GM12878 (cell line): ENCODE data around the gene AKAP8. TPM values are rescaled to one million over a fixed set of nuclear protein-coding genes. Genes with fewer than 3 reads are reported as not detected.

Source experiments
- BMI1 ChIP-seq: fragments of 450-650 bp; IDR thresholded peaks from 2 replicates; pipeline ENCODE4 v1.6.1; 2016; ENCODE audit warnings: mild to moderate bottlenecking, moderate library complexity, borderline replicate concordance
- ETV6 ChIP-seq, 2 experiments: fragments of 450-650 bp in 1 of 2; IDR thresholded peaks in 1 of 2; conservative IDR thresholded peaks in 1 of 2; 2 replicates each; pipeline ENCODE4 v1.6.1; 2014; ENCODE audit warnings: antibody characterized with exemption in 1 of 2, borderline replicate concordance in 1 of 2, low read depth in 1 of 2, mild to moderate bottlenecking in 1 of 2, moderate library complexity in 1 of 2
- EZH2 ChIP-seq: IDR thresholded peaks from 2 replicates; pipeline ENCODE4 v1.6.1; 2012; ENCODE audit warnings: low read depth, mild to moderate bottlenecking, control low read depth, inconsistent platforms, low read length, borderline replicate concordance; ENCODE audit not compliant: control insufficient read depth
- FOXK2 ChIP-seq: fragments of 450-650 bp; IDR thresholded peaks from 2 replicates; pipeline ENCODE4 v1.6.1; 2017; ENCODE audit warnings: mild to moderate bottlenecking, moderate library complexity
- HCFC1 ChIP-seq: fragments of 150-350 bp; IDR thresholded peaks from 2 replicates; pipeline ENCODE4 v1.6.1; 2014; ENCODE audit warnings: low read length
- HSF1 ChIP-seq: fragments of 150-350 bp; IDR thresholded peaks from 2 replicates; pipeline ENCODE4 v1.6.1; 2014; ENCODE audit warnings: mild to moderate bottlenecking, low read depth, low read length
- MLLT1 ChIP-seq: fragments of 450-650 bp; IDR thresholded peaks from 2 replicates; pipeline ENCODE4 v1.6.1; 2016; ENCODE audit warnings: mild to moderate bottlenecking
- NFYA ChIP-seq: IDR thresholded peaks from 2 replicates; pipeline ENCODE4 v1.6.1; 2011; ENCODE audit warnings: low read depth, mild to moderate bottlenecking, low read length, improper control_type of control experiment, borderline replicate concordance
- NFYB ChIP-seq: IDR thresholded peaks from 2 replicates; pipeline ENCODE4 v1.6.1; 2011; ENCODE audit warnings: low read depth, mild to moderate bottlenecking, low read length, improper control_type of control experiment, moderate library complexity; ENCODE audit not compliant: insufficient read depth
- NR2C1 ChIP-seq: fragments of 450-650 bp; IDR thresholded peaks from 2 replicates; pipeline ENCODE4 v1.6.1; 2017; ENCODE audit warnings: antibody characterized with exemption, mild to moderate bottlenecking, moderate library complexity
- RB1 ChIP-seq: fragments of 450-650 bp; formaldehyde crosslinking; IDR thresholded peaks from 2 replicates; pipeline ENCODE4 v1.6.1; 2017; ENCODE audit warnings: mild to moderate bottlenecking, borderline replicate concordance
- RUNX3 ChIP-seq: IDR thresholded peaks from 2 replicates; pipeline ENCODE4 v1.6.1; 2012; ENCODE audit warnings: low read length, inconsistent platforms
- SUPT20H ChIP-seq: IDR thresholded peaks from 2 replicates; pipeline ENCODE4 v1.6.1; 2011; ENCODE audit warnings: low read depth, mild to moderate bottlenecking, low read length, moderate library complexity, borderline replicate concordance; ENCODE audit not compliant: control insufficient read depth
- TBL1XR1 ChIP-seq: IDR thresholded peaks from 2 replicates; pipeline ENCODE4 v1.6.1; 2012; ENCODE audit warnings: low read depth, low read length, improper control_type of control experiment
- TCF3 ChIP-seq: IDR thresholded peaks from 2 replicates; pipeline ENCODE4 v1.6.1; 2012; ENCODE audit warnings: low read depth, mild to moderate bottlenecking, low read length, borderline replicate concordance; ENCODE audit not compliant: insufficient read depth
- TCF7 ChIP-seq: IDR thresholded peaks from 2 replicates; pipeline ENCODE4 v1.6.1; 2014; ENCODE audit warnings: antibody characterized with exemption, borderline replicate concordance
- ZSCAN29 ChIP-seq: fragments of 450-650 bp; IDR thresholded peaks from 2 replicates; pipeline ENCODE4 v1.6.1; 2017; ENCODE audit warnings: mild to moderate bottlenecking, moderate library complexity
- polyA plus RNA-seq, 11 experiments: library from polyadenylated mRNA; depleted of rRNA in 4 of 11; unstranded in 6 of 11; stranded (reverse) in 5 of 11; fragments of >200 nt; fragmentation: Nextera tagmentation in 4 of 11; fragmentation: Illumina TruSeq in 1 of 11; extraction: Ambion mirVana in 4 of 11; extraction: Trizol in 1 of 11; gene quantifications; 1 replicate in 1 of 11; 2 replicates in 10 of 11; pipeline versions ENCODE4 v1.2.1 to v1.2.3, GENCODE V29; 2011 to 2016; ENCODE audit warnings: inconsistent platforms in 2 of 11, missing spikeins in 2 of 11, low read depth in 1 of 11
- total RNA-seq, 4 experiments: library from RNA; depleted of rRNA in 3 of 4; stranded (reverse); fragments of >200 nt in 3 of 4; fragmentation: Illumina TruSeq in 1 of 4; extraction: Trizol in 1 of 4; gene quantifications; 2 replicates each; pipeline versions ENCODE4 v1.2.1 to v1.2.3, GENCODE V29; 2013 to 2021
- TF ChIP-seq, protein P1 (sequence below): fragments of 450-650 bp; IDR thresholded peaks from 2 replicates; pipeline ENCODE4 v1.6.1; 2018; ENCODE audit warnings: borderline replicate concordance, mild to moderate bottlenecking; ENCODE audit not compliant: partially characterized antibody
- TF ChIP-seq, protein P2 (sequence below): IDR thresholded peaks from 2 replicates; pipeline ENCODE4 v1.6.1; 2012; ENCODE audit warnings: low read depth, low read length, improper control_type of control experiment
- TF ChIP-seq, protein P3 (sequence below): fragments of 450-650 bp; formaldehyde crosslinking; IDR thresholded peaks from 2 replicates; pipeline ENCODE4 v1.5.0; 2022; ENCODE audit warnings: mild to moderate bottlenecking, missing genetic modification characterization

The AKAP8 gene
- total and polyA plus RNA-seq, 10 of the 15 experiments (the other 5 are each of a cell fraction or from before 2014, with no cell fraction given), result 5.3 to 57.7 (median 20.6) TPM

GRCh38 chr19:15379999-15380647 lies 536 bp upstream of the AKAP8 start (continued):
- TF ChIP-seq BMI1 (no peak), EZH2 (no peak), FOXK2 (no peak), TCF3 (no peak), NFYB (no peak), RUNX3 (no peak; the same call in 1 of the 2 replicates), TBL1XR1 (no peak), ZSCAN29 (0 out of 2 replicates have a peak, but pooled peaks have one; percentile 20), HCFC1 (no peak), NR2C1 (peak; percentile 35; the same call in 1 of the 2 replicates), NFYA (no peak), TCF7 (no peak), HSF1 (no peak), RB1 (no peak), SUPT20H (no peak), MLLT1 (no peak), ETV6 (conservative IDR thresholded peaks at IDR 0.05 in 1 of 2, IDR thresholded peaks at IDR 0.05 in 1 of 2; ENCODE audit: borderline replicate concordance in 1 of 2, low read depth in 1 of 2) (no peak)
- TF ChIP-seq, protein P1, sequence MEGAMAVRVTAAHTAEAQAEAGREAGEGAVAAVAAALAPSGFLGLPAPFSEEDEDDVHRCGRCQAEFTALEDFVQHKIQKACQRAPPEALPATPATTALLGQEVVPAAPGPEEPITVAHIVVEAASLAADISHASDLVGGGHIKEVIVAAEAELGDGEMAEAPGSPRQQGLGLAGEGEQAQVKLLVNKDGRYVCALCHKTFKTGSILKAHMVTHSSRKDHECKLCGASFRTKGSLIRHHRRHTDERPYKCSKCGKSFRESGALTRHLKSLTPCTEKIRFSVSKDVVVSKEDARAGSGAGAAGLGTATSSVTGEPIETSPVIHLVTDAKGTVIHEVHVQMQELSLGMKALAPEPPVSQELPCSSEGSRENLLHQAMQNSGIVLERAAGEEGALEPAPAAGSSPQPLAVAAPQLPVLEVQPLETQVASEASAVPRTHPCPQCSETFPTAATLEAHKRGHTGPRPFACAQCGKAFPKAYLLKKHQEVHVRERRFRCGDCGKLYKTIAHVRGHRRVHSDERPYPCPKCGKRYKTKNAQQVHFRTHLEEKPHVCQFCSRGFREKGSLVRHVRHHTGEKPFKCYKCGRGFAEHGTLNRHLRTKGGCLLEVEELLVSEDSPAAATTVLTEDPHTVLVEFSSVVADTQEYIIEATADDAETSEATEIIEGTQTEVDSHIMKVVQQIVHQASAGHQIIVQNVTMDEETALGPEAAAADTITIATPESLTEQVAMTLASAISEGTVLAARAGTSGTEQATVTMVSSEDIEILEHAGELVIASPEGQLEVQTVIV, result no peak
- TF ChIP-seq, protein P2, sequence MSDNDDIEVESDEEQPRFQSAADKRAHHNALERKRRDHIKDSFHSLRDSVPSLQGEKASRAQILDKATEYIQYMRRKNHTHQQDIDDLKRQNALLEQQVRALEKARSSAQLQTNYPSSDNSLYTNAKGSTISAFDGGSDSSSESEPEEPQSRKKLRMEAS, result no peak; the same call in 1 of the 2 replicates
- TF ChIP-seq, protein P3, sequence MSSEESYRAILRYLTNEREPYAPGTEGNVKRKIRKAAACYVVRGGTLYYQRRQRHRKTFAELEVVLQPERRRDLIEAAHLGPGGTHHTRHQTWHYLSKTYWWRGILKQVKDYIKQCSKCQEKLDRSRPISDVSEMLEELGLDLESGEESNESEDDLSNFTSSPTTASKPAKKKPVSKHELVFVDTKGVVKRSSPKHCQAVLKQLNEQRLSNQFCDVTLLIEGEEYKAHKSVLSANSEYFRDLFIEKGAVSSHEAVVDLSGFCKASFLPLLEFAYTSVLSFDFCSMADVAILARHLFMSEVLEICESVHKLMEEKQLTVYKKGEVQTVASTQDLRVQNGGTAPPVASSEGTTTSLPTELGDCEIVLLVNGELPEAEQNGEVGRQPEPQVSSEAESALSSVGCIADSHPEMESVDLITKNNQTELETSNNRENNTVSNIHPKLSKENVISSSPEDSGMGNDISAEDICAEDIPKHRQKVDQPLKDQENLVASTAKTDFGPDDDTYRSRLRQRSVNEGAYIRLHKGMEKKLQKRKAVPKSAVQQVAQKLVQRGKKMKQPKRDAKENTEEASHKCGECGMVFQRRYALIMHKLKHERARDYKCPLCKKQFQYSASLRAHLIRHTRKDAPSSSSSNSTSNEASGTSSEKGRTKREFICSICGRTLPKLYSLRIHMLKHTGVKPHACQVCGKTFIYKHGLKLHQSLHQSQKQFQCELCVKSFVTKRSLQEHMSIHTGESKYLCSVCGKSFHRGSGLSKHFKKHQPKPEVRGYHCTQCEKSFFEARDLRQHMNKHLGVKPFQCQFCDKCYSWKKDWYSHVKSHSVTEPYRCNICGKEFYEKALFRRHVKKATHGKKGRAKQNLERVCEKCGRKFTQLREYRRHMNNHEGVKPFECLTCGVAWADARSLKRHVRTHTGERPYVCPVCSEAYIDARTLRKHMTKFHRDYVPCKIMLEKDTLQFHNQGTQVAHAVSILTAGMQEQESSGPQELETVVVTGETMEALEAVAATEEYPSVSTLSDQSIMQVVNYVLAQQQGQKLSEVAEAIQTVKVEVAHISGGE (CRISPR knock-in tag), result no peak
